SK-N-SH treated with all-trans-retinoic acid at 6 μM for 48 hours (cell line): ENCODE data around the gene METAP1D.

Source experiments
- ATAC-seq: fragments of 200-7000 bp; cut with Tn5 transposase; 3 replicates; pipeline ENCODE4 v1.9.1; 2020; ENCODE audit warnings: mild to moderate bottlenecking, moderate library complexity
- ARNTL ChIP-seq: fragments of 450-650 bp; formaldehyde crosslinking; IDR thresholded peaks from 2 replicates; pipeline ENCODE4 v1.5.0; 2020; ENCODE audit warnings: low read depth, mild to moderate bottlenecking, moderate library complexity, borderline replicate concordance
- BACH2 ChIP-seq: fragments of 250-450 bp; sonication (Bioruptor Pico); IDR thresholded peaks from 2 replicates; pipeline ENCODE4 v1.9.0; 2021; ENCODE audit warnings: mild to moderate bottlenecking, borderline replicate concordance
- CSDC2 ChIP-seq: fragments of 250-450 bp; sonication (Bioruptor Pico); IDR thresholded peaks from 2 replicates; pipeline ENCODE4 v1.5.0; 2020; ENCODE audit warnings: mild to moderate bottlenecking, moderate library complexity
- ESRRG ChIP-seq: fragments of 250-450 bp; sonication (Bioruptor Pico); IDR thresholded peaks from 2 replicates; pipeline ENCODE4 v1.6.1; 2021; ENCODE audit warnings: mild to moderate bottlenecking
- GLIS3 ChIP-seq: fragments of 250-450 bp; sonication (Bioruptor Pico); IDR thresholded peaks from 2 replicates; pipeline ENCODE4 v1.5.0; 2020; ENCODE audit warnings: mild to moderate bottlenecking, moderate library complexity
- ISL1 ChIP-seq: fragments of 250-450 bp; sonication (Bioruptor Pico); IDR thresholded peaks from 2 replicates; pipeline ENCODE4 v2.1.2; 2022; ENCODE audit warnings: mild to moderate bottlenecking, moderate library complexity
- OSR1 ChIP-seq: fragments of 250-450 bp; sonication (Bioruptor Pico); IDR thresholded peaks from 2 replicates; pipeline ENCODE4 v1.8.0; 2022; ENCODE audit warnings: moderate library complexity, mild to moderate bottlenecking, inconsistent platforms
- PPARA ChIP-seq: fragments of 250-450 bp; sonication (Bioruptor Pico); IDR thresholded peaks from 2 replicates; pipeline ENCODE4 v1.5.0; 2020; ENCODE audit warnings: mild to moderate bottlenecking, borderline replicate concordance
- RARB ChIP-seq: fragments of 250-450 bp; sonication (Bioruptor Pico); IDR thresholded peaks from 2 replicates; pipeline ENCODE4 v1.8.0; 2021; ENCODE audit warnings: mild to moderate bottlenecking, moderate library complexity
- SNAI2 ChIP-seq: fragments of 250-450 bp; sonication (Bioruptor Pico); IDR thresholded peaks from 2 replicates; pipeline ENCODE4 v1.5.0; 2020; ENCODE audit warnings: mild to moderate bottlenecking, moderate library complexity
- TCF4 ChIP-seq: fragments of 250-450 bp; sonication (Bioruptor Pico); IDR thresholded peaks from 2 replicates; pipeline ENCODE4 v1.8.0; 2021; ENCODE audit warnings: mild to moderate bottlenecking, moderate library complexity, borderline replicate concordance
- TOX ChIP-seq: fragments of 250-450 bp; sonication (Bioruptor Pico); IDR thresholded peaks from 2 replicates; pipeline ENCODE4 v1.8.0; 2021; ENCODE audit warnings: mild to moderate bottlenecking, moderate library complexity, borderline replicate concordance
- ZC3H10 ChIP-seq: fragments of 250-450 bp; sonication (Bioruptor Pico); IDR thresholded peaks from 2 replicates; pipeline ENCODE4 v1.5.1; 2021; ENCODE audit warnings: mild to moderate bottlenecking, moderate library complexity
- ZFP3 ChIP-seq: fragments of 250-450 bp; sonication (Bioruptor Pico); IDR thresholded peaks from 2 replicates; pipeline ENCODE4 v1.5.0; 2020; ENCODE audit warnings: mild to moderate bottlenecking, moderate library complexity
- ZFP30 ChIP-seq: fragments of 450-650 bp; formaldehyde crosslinking; IDR thresholded peaks from 2 replicates; pipeline ENCODE4 v1.5.0; 2022; ENCODE audit warnings: mild to moderate bottlenecking, moderate library complexity
- ZNF565 ChIP-seq: fragments of 450-650 bp; formaldehyde crosslinking; conservative IDR thresholded peaks from 2 replicates; pipeline ENCODE4 v1.5.0; 2020; ENCODE audit warnings: low read depth, mild to moderate bottlenecking, moderate library complexity
- ZNF70 ChIP-seq: fragments of 450-650 bp; formaldehyde crosslinking; IDR thresholded peaks from 2 replicates; pipeline ENCODE4 v1.5.0; 2020; ENCODE audit warnings: mild to moderate bottlenecking, moderate library complexity
- ZNF8 ChIP-seq: fragments of 450-650 bp; formaldehyde crosslinking; IDR thresholded peaks from 2 replicates; pipeline ENCODE4 v1.5.0; 2020; ENCODE audit warnings: mild to moderate bottlenecking, moderate library complexity
- TF ChIP-seq, protein P1 (sequence below): fragments of 250-450 bp; sonication (Bioruptor Pico); IDR thresholded peaks from 2 replicates; pipeline ENCODE4 v1.5.0; 2020; ENCODE audit warnings: mild to moderate bottlenecking, moderate library complexity
- TF ChIP-seq, protein P2 (sequence below): fragments of 250-450 bp; sonication (Bioruptor Pico); IDR thresholded peaks from 2 replicates; pipeline ENCODE4 v1.8.0; 2020; ENCODE audit warnings: mild to moderate bottlenecking, moderate library complexity, borderline replicate concordance
- TF ChIP-seq, protein P3 (sequence below): fragments of 250-450 bp; sonication (Bioruptor Pico); IDR thresholded peaks from 2 replicates; pipeline ENCODE4 v1.8.0; 2021; ENCODE audit warnings: low read depth, mild to moderate bottlenecking, moderate library complexity, borderline replicate concordance

The METAP1D gene

DNA sequence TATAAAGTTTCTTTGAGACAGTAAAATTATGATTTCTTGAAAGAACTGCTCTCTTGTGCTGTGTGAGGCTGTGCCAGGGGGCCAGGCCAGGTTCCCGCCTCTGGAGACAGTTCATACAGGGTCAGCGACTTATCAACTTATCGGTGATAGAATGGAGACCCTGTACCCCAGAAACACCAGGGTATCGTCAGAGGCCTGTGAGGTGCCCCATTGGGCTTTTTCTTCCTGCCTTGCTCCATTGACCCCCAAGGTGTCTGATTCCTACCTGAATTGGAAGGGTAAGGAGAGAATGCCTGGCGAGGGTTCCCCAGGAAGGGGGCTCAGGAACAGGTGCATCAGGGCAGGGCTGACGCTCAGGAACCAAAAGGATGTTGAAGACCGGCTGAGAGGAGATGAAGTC lies 89.9 kb downstream of the METAP1D start:
- ATAC-seq, result no peak
- TF ChIP-seq ZC3H10 (CRISPR knock-in tag) (no peak), GLIS3 (CRISPR knock-in tag) (no peak), ZFP30 (CRISPR knock-in tag) (no peak), ZNF565 (CRISPR knock-in tag) (no peak), ISL1 (CRISPR knock-in tag) (no peak), TCF4 (CRISPR knock-in tag) (no peak), TOX (CRISPR knock-in tag) (no peak), ZNF70 (CRISPR knock-in tag) (no peak), CSDC2 (CRISPR knock-in tag) (no peak), ESRRG (no peak), ZFP3 (no peak), ZNF8 (CRISPR knock-in tag) (no peak), OSR1 (CRISPR knock-in tag) (no peak), ARNTL (CRISPR knock-in tag) (no peak), RARB (CRISPR knock-in tag) (no peak)
- TF ChIP-seq, protein P1, sequence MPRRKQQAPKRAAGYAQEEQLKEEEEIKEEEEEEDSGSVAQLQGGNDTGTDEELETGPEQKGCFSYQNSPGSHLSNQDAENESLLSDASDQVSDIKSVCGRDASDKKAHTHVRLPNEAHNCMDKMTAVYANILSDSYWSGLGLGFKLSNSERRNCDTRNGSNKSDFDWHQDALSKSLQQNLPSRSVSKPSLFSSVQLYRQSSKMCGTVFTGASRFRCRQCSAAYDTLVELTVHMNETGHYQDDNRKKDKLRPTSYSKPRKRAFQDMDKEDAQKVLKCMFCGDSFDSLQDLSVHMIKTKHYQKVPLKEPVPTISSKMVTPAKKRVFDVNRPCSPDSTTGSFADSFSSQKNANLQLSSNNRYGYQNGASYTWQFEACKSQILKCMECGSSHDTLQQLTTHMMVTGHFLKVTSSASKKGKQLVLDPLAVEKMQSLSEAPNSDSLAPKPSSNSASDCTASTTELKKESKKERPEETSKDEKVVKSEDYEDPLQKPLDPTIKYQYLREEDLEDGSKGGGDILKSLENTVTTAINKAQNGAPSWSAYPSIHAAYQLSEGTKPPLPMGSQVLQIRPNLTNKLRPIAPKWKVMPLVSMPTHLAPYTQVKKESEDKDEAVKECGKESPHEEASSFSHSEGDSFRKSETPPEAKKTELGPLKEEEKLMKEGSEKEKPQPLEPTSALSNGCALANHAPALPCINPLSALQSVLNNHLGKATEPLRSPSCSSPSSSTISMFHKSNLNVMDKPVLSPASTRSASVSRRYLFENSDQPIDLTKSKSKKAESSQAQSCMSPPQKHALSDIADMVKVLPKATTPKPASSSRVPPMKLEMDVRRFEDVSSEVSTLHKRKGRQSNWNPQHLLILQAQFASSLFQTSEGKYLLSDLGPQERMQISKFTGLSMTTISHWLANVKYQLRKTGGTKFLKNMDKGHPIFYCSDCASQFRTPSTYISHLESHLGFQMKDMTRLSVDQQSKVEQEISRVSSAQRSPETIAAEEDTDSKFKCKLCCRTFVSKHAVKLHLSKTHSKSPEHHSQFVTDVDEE (CRISPR knock-in tag), result no peak
- TF ChIP-seq, protein P2, sequence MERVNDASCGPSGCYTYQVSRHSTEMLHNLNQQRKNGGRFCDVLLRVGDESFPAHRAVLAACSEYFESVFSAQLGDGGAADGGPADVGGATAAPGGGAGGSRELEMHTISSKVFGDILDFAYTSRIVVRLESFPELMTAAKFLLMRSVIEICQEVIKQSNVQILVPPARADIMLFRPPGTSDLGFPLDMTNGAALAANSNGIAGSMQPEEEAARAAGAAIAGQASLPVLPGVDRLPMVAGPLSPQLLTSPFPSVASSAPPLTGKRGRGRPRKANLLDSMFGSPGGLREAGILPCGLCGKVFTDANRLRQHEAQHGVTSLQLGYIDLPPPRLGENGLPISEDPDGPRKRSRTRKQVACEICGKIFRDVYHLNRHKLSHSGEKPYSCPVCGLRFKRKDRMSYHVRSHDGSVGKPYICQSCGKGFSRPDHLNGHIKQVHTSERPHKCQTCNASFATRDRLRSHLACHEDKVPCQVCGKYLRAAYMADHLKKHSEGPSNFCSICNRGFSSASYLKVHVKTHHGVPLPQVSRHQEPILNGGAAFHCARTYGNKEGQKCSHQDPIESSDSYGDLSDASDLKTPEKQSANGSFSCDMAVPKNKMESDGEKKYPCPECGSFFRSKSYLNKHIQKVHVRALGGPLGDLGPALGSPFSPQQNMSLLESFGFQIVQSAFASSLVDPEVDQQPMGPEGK (CRISPR knock-in tag), result no peak
- TF ChIP-seq, protein P3, sequence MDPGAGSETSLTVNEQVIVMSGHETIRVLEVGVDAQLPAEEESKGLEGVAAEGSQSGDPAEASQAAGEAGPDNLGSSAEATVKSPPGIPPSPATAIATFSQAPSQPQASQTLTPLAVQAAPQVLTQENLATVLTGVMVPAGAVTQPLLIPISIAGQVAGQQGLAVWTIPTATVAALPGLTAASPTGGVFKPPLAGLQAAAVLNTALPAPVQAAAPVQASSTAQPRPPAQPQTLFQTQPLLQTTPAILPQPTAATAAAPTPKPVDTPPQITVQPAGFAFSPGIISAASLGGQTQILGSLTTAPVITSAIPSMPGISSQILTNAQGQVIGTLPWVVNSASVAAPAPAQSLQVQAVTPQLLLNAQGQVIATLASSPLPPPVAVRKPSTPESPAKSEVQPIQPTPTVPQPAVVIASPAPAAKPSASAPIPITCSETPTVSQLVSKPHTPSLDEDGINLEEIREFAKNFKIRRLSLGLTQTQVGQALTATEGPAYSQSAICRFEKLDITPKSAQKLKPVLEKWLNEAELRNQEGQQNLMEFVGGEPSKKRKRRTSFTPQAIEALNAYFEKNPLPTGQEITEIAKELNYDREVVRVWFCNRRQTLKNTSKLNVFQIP (CRISPR knock-in tag), result no peak

DNA sequence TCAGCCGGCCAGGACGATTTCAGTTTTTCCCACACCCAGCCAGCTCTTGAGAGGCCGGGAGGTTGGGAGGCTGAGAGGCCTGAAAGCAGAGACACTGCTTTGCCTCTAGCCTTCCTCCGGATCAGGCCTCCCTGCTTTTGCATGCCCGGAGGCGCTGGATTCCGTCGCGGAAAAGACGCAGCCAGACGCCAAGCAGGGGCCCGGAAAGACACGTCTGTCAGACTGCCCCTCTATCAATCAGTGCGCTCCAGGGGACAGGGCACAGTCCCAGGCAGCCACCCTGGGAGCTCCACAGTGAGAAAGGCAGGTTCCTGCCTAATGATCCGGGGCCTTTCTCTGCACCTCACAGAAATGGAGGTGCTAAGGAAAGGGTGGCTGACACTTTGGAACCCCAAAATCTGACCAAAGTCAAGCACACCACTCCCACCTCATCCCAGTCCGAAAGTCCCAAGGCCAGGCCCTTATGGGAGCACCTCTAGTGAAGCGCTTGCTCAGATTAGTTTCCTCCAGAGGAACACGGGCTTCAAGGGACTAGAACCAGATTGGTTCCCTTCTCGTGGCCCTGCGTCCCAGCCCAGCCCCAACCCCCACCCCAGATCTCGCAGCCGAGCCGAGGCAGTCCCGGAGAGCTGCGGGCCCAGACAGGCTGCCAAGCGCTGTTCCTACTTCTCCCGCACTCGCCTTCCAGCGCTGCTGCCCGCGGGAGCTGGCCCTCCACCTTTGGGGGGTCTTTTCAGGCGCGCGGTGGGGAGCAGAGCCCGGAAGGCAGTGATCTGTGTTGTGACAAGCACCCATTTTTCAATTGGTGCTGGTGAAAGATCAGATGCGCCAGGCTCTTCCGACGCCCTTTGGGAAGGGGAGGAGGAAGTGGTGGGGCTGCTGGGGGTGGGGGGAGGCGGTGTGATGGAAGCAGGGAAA lies 90.5 kb downstream of the METAP1D start:
- ATAC-seq, result no peak
- no peak for TF ChIP-seq SNAI2

DNA sequence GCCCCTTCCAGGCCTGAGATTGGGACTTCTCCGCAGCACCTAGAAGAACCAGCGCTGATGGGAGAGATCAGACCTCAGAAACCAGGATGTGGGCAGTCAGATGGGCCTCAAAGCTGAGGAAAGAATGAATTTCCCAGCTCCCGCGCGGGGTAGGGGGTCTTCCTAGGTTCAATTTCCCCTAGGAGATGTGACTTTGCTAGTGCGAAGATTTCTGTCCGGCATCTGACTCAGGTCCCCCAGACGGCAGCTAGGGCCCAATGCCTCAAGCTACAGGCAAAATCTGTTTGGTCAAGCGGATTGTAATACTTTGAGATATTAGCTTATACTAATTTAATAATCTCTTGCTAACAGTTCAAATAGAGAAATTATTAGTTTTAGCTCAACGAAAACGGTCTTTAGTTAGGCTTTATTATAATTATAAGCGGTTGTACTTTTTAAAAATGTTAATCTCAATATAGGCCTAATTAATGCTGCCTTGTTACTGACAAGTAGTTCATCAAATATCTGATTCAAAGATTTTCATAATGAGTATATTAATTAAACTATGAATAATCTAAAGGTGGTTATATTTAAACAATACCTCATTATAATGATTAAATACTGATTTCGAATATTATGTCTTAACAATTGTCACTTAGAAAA lies 91.4 kb downstream of the METAP1D start:
- no peak for TF ChIP-seq ESRRG
- no peak for TF ChIP-seq GLIS3 (CRISPR knock-in tag)
- TF ChIP-seq ISL1 (CRISPR knock-in tag), result no peak
- TF ChIP-seq, protein P1 (CRISPR knock-in tag), result no peak
- no peak for TF ChIP-seq ZNF70 (CRISPR knock-in tag)
- TF ChIP-seq PPARA (CRISPR knock-in tag), result no peak
- no peak for TF ChIP-seq RARB (CRISPR knock-in tag)
- no peak for TF ChIP-seq CSDC2 (CRISPR knock-in tag)
- TF ChIP-seq, protein P3 (CRISPR knock-in tag), result no peak
- no peak for TF ChIP-seq SNAI2
- no peak for TF ChIP-seq BACH2 (CRISPR knock-in tag)
- no peak for TF ChIP-seq ZNF8 (CRISPR knock-in tag)
- TF ChIP-seq ZFP3, result no peak
- TF ChIP-seq, all 23 proteins: peak for 0
- no peak for ATAC-seq
